ENCODE data around the gene SCN9A.
"Not testable (repeated sequence)": the region's sequence is repeated elsewhere in the genome, so short reads cannot be mapped to it uniquely, and the experiment has no call there.

SCN9A gene

DNA sequence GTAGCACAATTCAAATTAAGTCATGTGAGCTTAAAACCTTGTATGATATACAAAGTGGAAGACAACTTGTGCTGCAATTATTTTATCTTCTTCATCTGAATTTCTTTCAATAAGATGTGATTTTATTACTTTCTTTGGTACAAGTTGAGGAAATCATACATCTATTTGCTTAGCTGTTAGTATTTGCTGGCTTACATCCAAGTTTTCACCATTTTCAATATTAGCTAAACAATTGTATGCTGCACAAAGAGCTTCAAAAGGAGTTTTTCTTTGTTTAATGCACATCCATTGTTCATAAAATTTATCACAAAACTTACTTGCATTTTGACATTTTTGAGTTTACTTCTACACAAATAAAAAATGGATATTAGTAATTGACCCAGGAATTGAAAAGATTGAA is 40.9 kb downstream of the SCN9A start:
- no peak for DNase-seq (ENCODE audit: low spot score)

DNA sequence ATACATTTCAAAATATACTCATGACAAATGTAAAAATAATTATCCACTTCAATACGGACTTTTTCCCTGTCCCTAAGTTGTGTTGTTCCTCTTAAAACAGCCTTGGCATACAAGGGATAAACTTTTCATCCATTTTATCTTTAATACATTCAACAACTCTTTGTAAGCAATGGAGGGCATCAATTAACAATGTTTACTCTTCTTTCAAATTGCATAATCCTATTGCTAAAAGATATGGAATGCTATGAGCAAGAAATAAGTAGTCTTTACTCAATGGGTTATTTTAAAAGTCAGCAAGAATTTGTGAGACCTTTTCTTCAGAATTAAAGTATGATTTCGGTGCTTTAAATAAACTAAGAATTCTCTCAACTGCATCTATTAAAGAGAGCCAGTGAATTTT is 41.9 kb downstream of the SCN9A start:
- no peak for DNase-seq (ENCODE audit: low spot score)

- no peak for DNase-seq (ENCODE audit: low spot score)
Measured at GRCh38 chr2:166332106-166332505, 43.6 kb downstream of the SCN9A start.

DNA sequence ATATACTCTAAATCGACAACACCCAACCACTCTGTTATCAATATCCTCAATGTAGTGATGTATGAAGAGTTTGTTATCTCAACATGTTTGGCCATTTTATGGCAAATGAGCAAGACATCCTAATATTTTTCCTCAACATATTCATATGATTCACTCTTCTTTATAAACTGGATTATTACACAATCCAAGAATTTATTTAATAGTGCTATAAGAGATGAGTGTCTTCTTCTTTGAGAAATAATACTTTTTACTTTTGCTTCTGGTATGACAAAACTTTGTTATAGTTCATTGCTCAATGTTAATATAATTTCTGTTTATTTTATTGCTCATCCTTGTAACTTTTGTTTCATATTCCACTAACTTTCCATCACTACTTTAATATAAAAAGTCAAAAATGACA is 44.3 kb downstream of the SCN9A start:
- no peak for DNase-seq (ENCODE audit: low spot score)

GRCh38 chr2:166329465-166329864 is 46.3 kb downstream of the SCN9A start:
- DNase-seq (ENCODE audit: low spot score): no peak

DNA sequence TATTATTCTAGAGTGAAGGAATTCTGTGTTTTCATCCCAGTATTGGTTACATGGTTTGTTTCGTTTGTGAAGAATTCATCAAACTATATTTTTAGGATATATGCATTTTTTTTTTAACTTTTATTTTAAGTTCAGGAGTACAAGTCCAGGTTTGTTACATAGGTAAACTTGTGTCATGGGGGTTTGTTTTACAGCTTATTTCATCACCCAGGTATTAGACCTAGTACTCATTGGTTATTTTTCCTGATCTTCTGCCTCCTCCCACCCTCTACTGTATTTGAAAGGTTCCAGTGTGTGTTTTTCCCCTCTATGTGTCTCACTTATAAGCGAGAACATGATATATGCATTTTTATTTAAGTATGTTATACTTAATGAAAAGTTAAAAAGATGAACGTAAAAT is 47.6 kb downstream of the SCN9A start:
- DNase-seq (ENCODE audit: low spot score): no peak

- no peak for DNase-seq (ENCODE audit: low spot score)
Measured at GRCh38 chr2:166321076-166321475, 54.7 kb downstream of the SCN9A start.

GRCh38 chr2:166314022-166314759 is 61.6 kb downstream of the SCN9A start:
- no peak for DNase-seq (ENCODE audit: low spot score)

DNA sequence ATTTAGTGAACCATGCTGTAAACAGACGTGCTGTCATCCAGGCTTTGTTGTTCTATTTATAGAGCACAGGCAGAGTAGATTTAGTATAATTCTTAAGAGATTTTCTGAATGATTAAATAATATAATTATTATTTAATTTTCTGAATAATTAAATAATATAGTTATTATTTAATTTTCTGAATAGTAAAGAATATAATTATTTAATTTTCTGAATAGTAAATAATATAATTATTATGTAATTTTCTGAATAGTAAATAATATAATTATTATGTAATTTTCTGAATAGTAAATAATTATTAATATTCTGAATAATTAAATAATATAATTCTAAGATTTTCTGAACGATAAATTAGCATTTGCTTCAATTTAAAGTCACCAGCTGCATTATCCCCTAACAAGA is 62.9 kb downstream of the SCN9A start:
- not testable (repeated sequence) for DNase-seq (ENCODE audit: low spot score)

DNA sequence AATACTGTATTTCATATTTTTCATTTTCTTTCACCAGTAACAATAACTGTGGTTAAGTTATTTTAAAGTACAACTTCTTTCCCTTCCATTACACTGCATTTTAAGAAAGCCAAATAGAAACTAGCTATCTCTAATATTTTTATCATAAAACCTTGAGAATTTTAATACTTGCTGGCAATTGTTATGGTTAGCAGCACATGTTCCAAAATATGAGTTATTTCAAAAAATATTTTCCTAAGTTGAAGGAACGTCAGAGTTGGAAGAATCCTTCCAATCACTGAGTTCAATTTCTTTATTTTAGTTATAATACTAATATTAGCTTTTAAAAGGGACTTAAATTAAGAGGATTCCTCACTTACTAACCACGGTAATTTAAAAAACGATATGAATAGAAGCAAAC is 68.4 kb downstream of the SCN9A start:
- no peak for DNase-seq (ENCODE audit: low spot score)

DNA sequence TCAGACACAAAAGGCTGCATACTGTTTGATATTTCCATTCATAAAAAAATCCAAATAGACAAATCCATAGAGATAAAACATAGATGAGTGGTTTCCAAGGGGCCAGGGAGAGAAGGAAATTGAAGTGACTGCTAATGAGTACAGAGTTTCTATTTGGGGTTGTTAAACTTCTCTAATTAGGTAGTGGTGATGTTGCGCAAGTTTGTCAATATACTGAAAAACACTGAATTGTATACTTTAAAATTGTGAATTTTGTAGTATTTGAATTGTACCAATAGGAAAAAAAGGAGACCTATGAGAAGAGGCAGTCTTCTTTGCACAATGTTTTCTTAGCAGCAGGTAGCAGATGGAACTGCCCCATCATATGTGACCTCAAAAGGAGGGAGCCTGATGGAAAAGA is 71.1 kb downstream of the SCN9A start:
- no peak for DNase-seq (ENCODE audit: low spot score)

DNA sequence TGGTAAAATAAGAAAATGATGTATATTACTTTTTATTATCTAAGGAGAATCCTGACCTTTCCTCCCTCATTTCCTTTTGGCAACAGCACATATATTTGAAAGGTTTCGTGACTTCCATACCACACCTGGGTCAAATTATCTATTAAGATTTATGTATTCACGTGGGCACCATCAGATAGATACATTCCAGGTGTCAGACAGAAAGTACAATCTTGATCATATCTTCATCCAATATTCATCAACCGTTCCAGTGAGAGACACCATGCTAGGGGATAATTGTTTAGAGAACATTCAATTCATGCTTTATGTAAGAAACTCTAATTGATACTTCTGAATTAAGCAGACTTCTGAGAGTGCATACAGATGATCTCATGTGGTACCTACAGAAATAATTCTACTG is 73.7 kb downstream of the SCN9A start:
- no peak for DNase-seq (ENCODE audit: low spot score)

- DNase-seq (ENCODE audit: low spot score): no peak
Measured at GRCh38 chr2:166297951-166298350, 77.8 kb downstream of the SCN9A start.

DNA sequence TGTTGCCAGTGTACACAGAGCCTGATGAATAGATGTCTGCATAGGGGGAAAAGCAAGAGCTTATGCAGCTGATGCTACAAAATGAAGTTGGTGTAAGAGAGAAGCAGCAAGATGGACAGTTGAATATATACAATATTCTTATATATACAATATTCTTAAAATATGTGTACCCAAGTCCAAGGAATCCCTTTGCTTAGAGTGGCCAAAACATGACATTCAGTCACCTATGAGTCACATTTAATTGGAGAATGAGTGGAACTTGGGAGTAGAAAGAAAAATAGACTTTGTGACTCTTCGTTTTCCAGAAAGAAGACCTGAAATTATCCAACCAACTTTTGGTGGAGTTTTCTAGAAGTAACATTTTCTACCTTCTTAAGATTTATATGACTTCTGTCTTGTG is 81.8 kb downstream of the SCN9A start:
- DNase-seq (ENCODE audit: low spot score): no peak

DNA sequence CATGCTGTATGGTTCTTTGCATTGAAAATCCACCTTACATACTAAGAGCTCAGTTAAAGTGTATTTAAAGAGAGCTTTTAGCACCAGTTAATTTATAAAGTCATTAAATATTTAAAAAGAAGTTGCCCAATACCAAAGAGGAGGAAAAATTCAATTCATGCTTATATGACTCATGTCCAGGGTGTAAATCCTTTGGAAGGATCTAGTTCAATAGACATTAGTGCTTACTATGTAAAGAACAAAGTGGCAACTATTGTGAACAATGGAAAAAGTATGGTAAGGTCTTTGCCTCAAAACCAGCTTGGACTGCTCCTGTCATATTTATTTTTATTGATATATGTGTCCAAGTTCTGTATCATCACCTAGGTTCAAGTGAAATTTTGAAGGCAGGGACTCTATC is 90.5 kb downstream of the SCN9A start:
- no peak for DNase-seq (ENCODE audit: low spot score)

- DNase-seq (ENCODE audit: low spot score): no peak
Measured at GRCh38 chr2:166284359-166284758, 91.4 kb downstream of the SCN9A start.

GRCh38 chr2:166282154-166282553 is 93.6 kb downstream of the SCN9A start:
- no peak for DNase-seq (ENCODE audit: low spot score)

DNA sequence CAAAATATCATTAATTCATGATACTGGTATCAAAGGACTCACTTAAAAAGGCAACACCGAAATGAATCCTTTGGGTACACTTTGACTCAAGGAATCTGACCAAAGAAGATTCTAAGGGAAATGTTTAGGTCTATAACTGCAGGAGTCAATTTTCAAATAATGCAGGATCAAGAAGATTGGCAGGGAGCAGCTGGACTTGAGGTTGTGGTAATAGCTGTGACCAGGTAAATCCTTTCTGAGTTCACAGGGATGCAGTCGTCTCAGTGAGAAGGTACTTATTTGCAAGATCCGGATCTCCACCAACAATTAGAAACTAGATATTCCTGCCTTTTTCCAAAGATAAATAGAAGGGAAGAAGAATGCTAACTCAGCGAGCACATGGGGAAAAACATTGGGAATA is 96.9 kb downstream of the SCN9A start:
- DNase-seq (ENCODE audit: low spot score): no peak

DNA sequence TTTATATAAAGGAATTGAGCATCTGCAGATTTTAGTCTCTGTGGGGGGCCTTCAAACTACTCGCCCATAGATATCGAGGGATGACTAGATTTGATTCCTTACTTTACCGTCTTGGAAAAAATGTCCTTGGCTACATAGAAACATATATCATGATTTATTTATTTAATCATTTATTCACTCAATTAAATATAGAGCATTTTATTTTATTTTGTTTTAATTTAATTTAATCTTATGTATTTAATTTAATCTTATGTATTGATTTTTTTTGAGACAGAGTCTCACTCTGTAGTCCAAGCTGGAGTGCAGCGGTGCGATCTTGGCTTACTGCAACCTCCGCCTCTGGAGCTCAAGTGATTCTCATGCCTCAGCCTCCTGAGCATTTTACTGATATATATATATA is 105.4 kb downstream of the SCN9A start:
- DNase-seq (ENCODE audit: low spot score): no peak

- DNase-seq (ENCODE audit: low spot score): no peak
Measured at GRCh38 chr2:166269322-166269721, 106.4 kb downstream of the SCN9A start.

DNA sequence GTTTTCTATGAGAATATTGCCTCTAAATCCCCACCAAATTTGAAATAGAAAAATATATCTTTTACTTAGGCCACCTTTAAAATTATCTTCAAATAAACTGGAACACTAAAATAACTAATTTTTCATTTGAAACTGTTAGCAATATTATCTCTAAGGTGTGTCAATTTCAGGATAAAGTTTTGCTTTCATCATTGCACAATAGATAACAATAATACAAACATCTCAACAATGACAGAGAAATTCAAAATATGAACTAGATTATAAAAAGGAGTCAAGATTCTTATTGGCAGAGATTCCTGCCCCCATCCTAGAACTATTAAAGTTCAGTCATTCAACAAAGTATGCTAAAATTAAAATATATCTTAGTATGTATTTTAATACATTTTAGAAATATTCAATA is 117.9 kb downstream of the SCN9A start:
- DNase-seq (ENCODE audit: low spot score): no peak

DNA sequence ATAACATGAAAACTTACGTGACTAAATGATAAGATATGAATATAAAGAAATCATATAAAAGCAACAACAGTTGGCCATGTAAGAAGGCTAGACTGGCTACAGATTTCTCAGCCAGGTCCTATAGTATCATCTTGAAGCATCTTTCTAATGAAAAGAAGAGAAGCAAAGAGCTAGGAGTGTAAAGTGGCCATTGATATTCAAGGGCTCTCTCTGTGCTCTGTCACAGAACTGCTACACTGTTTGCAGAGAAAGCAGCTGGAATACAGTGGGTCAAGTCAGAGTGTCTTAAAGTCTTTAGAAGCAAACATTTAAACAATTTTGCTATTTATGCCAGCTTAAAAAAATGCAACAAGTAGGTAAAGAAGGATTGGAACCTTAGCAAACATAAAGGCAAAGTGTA is 118.8 kb downstream of the SCN9A start:
- DNase-seq (ENCODE audit: low spot score): no peak

GRCh38 chr2:166249318-166249717 is 126.4 kb downstream of the SCN9A start:
- DNase-seq (ENCODE audit: low spot score): no peak

DNA sequence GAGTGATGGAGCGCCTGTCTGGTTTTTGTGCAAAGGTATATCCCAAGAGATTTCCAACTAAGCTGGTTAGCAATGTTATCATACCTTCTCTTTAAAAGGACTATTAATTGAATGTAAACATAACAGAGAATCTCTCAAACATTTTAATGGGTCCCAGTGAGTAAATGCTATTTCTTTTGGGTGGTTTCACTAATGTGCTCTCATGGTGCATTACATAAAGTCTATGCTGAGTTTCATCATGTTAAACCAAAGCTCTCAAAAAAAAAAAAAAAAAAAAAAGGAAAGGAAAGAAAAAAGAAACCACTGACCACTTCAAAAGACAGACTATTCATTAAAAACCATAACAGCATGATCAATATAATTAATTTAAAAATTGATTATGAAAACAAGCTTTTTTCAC is 128.8 kb downstream of the SCN9A start:
- no peak for DNase-seq (ENCODE audit: low spot score)

DNA sequence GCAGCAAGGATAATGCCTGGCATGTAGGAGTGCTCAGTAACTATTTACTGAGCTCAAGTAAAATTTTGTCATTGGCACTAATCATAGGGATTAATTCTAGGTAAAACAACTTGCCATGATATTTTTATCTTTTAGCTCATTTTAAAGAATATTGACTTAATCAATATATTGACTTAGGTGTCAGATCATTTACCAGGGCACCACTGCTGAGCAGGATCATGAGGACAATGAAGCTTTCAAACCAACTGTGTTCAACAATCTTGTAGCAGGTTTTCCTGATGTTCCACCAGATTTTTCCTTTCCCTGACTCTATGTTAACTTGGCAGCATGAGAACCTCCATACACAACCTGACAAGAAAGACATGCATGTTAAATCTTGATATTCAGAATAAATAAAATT is 133.4 kb downstream of the SCN9A start:
- no peak for DNase-seq (ENCODE audit: low spot score)
